ENCODE measurements around the gene TRIM66. TPM values are rescaled to one million over a fixed set of nuclear protein-coding genes. Genes with fewer than 3 reads are reported as not detected.
A peak's percentile ranks its signal among the peaks of the same experiment; 100 is the strongest.

TRIM66 gene
- total RNA-seq, 1 donor from 2014 or later, result 7.3 TPM

GRCh38 chr11:8714622-8715225 lies 32.3 kb upstream of the TRIM66 start:
- H3K27ac ChIP-seq (ENCODE audit: low read depth, low read length), result no peak overlapping the region
- Mint-ChIP-seq H3K27ac (ENCODE audit: unreplicated experiment) (no peak overlapping the region), H3K4me3 (ENCODE audit: unreplicated experiment) (no peak overlapping the region), H3K4me1 (ENCODE audit: low read depth, unreplicated experiment) (peaks cover 42% of the 10 kb centered on the region), H3K36me3 (ENCODE audit: low read depth, unreplicated experiment) (peaks cover 49% of the 10 kb centered on the region), H3K27me3 (ENCODE audit: low read depth, unreplicated experiment) (no peaks in the 10 kb centered on the region), H3K9me3 (ENCODE audit: unreplicated experiment) (no peaks in the 10 kb centered on the region)
- FAIRE-seq (no peak), DNase-seq (ENCODE audit: low read depth) (peak; percentile 37)
- no peak overlapping the region for H3K9ac ChIP-seq (ENCODE audit: low read length)
- no peaks in the 10 kb centered on the region for H3K27me3 ChIP-seq (ENCODE audit: insufficient read depth, low read length)
- no peaks in the 10 kb centered on the region for H3K9me3 ChIP-seq (ENCODE audit: insufficient read depth, low read depth, low read length)
- H3K4me1 ChIP-seq (ENCODE audit: insufficient read depth, low read length), result peaks cover 38% of the 10 kb centered on the region
- H3K36me3 ChIP-seq (ENCODE audit: insufficient read depth, low read length), result peaks cover 10% of the 10 kb centered on the region
- H4K20me1 ChIP-seq (ENCODE audit: insufficient read depth, low read length), result no peaks in the 10 kb centered on the region
- H2AFZ ChIP-seq (ENCODE audit: low read depth, low read length), result no peak overlapping the region
- TF ChIP-seq EZH2 (IDR thresholded peaks at IDR 0.05; ENCODE audit: insufficient read depth, low read length), result no peak
- no peak for TF ChIP-seq CTCF (IDR thresholded peaks at IDR 0.05; ENCODE audit: insufficient read depth, low read depth, low read length)
- H3K4me3 ChIP-seq (ENCODE audit: insufficient read depth, low read depth, low read length), result no peak overlapping the region
- peak overlapping the region; percentile 20 for H3K4me2 ChIP-seq (ENCODE audit: low read length)
- H3K79me2 ChIP-seq (ENCODE audit: insufficient read depth, low read length), result peaks cover 8% of the 10 kb centered on the region

- Mint-ChIP-seq H3K36me3 (ENCODE audit: low read depth, unreplicated experiment) (peaks cover 50% of the 10 kb centered on the region), H3K9me3 (ENCODE audit: unreplicated experiment) (no peaks in the 10 kb centered on the region), H3K4me1 (ENCODE audit: low read depth, unreplicated experiment) (peaks cover 33% of the 10 kb centered on the region), H3K27me3 (ENCODE audit: low read depth, unreplicated experiment) (no peaks in the 10 kb centered on the region), H3K27ac (ENCODE audit: unreplicated experiment) (peak overlapping the region; percentile 47), H3K4me3 (ENCODE audit: unreplicated experiment) (no peak overlapping the region)
- H4K20me1 ChIP-seq (ENCODE audit: insufficient read depth, low read length), result no peaks in the 10 kb centered on the region
- peaks cover 8% of the 10 kb centered on the region for H3K79me2 ChIP-seq (ENCODE audit: insufficient read depth, low read length)
- no peaks in the 10 kb centered on the region for H3K27me3 ChIP-seq (ENCODE audit: insufficient read depth, low read length)
- peaks cover 38% of the 10 kb centered on the region for H3K4me1 ChIP-seq (ENCODE audit: insufficient read depth, low read length)
- no peak overlapping the region for H3K9ac ChIP-seq (ENCODE audit: low read length)
- H3K36me3 ChIP-seq (ENCODE audit: insufficient read depth, low read length), result peaks cover 14% of the 10 kb centered on the region
- FAIRE-seq, result no peak
- no peak overlapping the region for H2AFZ ChIP-seq (ENCODE audit: low read depth, low read length)
- no peak overlapping the region for H3K4me3 ChIP-seq (ENCODE audit: insufficient read depth, low read depth, low read length)
- H3K9me3 ChIP-seq (ENCODE audit: insufficient read depth, low read depth, low read length), result no peaks in the 10 kb centered on the region
- no peak overlapping the region for H3K27ac ChIP-seq (ENCODE audit: low read depth, low read length)
- peak overlapping the region; percentile 20 for H3K4me2 ChIP-seq (ENCODE audit: low read length)
- DNase-seq (ENCODE audit: low read depth), result no peak
- TF ChIP-seq EZH2 (IDR thresholded peaks at IDR 0.05; ENCODE audit: insufficient read depth, low read length), result no peak
- no peak for TF ChIP-seq CTCF (IDR thresholded peaks at IDR 0.05; ENCODE audit: insufficient read depth, low read depth, low read length)
Measured at GRCh38 chr11:8713760-8714454, 31.4 kb upstream of the TRIM66 start.

- no peak for DNase-seq (ENCODE audit: low read depth)
- Histone ChIP-seq H3K9me3 (ENCODE audit: insufficient read depth, low read depth, low read length) (no peaks in the 10 kb centered on the region), H3K27ac (ENCODE audit: low read depth, low read length) (no peak overlapping the region), H3K79me2 (ENCODE audit: insufficient read depth, low read length) (peaks cover 8% of the 10 kb centered on the region), H3K4me1 (ENCODE audit: insufficient read depth, low read length) (peaks cover 39% of the 10 kb centered on the region), H3K4me2 (ENCODE audit: low read length) (no peak overlapping the region), H4K20me1 (ENCODE audit: insufficient read depth, low read length) (no peaks in the 10 kb centered on the region), H3K4me3 (ENCODE audit: insufficient read depth, low read depth, low read length) (no peak overlapping the region), H3K27me3 (ENCODE audit: insufficient read depth, low read length) (no peaks in the 10 kb centered on the region), H3K36me3 (ENCODE audit: insufficient read depth, low read length) (peaks cover 14% of the 10 kb centered on the region), H3K9ac (ENCODE audit: low read length) (no peak overlapping the region), H2AFZ (ENCODE audit: low read depth, low read length) (no peak overlapping the region)
- Mint-ChIP-seq H3K27me3 (ENCODE audit: low read depth, unreplicated experiment) (no peaks in the 10 kb centered on the region), H3K9me3 (ENCODE audit: unreplicated experiment) (no peaks in the 10 kb centered on the region), H3K36me3 (ENCODE audit: low read depth, unreplicated experiment) (peaks cover 51% of the 10 kb centered on the region), H3K27ac (ENCODE audit: unreplicated experiment) (peak overlapping the region; percentile 53), H3K4me1 (ENCODE audit: low read depth, unreplicated experiment) (peaks cover 21% of the 10 kb centered on the region), H3K4me3 (ENCODE audit: unreplicated experiment) (no peak overlapping the region)
- TF ChIP-seq EZH2 (IDR thresholded peaks at IDR 0.05; ENCODE audit: insufficient read depth, low read length), result no peak
- no peak for FAIRE-seq
Measured at GRCh38 chr11:8712506-8712905, 30.0 kb upstream of the TRIM66 start.

All from astrocyte (in vitro differentiated cells and primary cell).